GM12878 (cell line): ENCODE data around the gene ADAM33.

ENCODE experiments used
- CEBPB ChIP-seq, 2 experiments: fragments of 150-350 bp in 1 of 2; IDR thresholded peaks; 2 replicates each; pipeline ENCODE4 v1.6.1; 2012 to 2014; ENCODE audit warnings: low read depth in 2 of 2, low read length in 2 of 2, borderline replicate concordance in 1 of 2, inconsistent platforms in 1 of 2
- POLR2AphosphoS5 ChIP-seq: IDR thresholded peaks from 2 replicates; pipeline ENCODE4 v1.6.1; 2011; ENCODE audit warnings: mild to moderate bottlenecking, low read length, inconsistent platforms
- TCF12 ChIP-seq: IDR thresholded peaks from 2 replicates; pipeline ENCODE4 v1.6.1; 2011; ENCODE audit warnings: low read depth, mild to moderate bottlenecking, low read length
- TF ChIP-seq, protein P1 (sequence below): fragments of 450-650 bp; IDR thresholded peaks from 2 replicates; pipeline ENCODE4 v1.6.1; 2016; ENCODE audit warnings: mild to moderate bottlenecking
- TF ChIP-seq, protein P2 (sequence below): IDR thresholded peaks from 2 replicates; pipeline ENCODE4 v1.6.1; 2012; ENCODE audit warnings: low read depth, low read length, improper control_type of control experiment

DNA sequence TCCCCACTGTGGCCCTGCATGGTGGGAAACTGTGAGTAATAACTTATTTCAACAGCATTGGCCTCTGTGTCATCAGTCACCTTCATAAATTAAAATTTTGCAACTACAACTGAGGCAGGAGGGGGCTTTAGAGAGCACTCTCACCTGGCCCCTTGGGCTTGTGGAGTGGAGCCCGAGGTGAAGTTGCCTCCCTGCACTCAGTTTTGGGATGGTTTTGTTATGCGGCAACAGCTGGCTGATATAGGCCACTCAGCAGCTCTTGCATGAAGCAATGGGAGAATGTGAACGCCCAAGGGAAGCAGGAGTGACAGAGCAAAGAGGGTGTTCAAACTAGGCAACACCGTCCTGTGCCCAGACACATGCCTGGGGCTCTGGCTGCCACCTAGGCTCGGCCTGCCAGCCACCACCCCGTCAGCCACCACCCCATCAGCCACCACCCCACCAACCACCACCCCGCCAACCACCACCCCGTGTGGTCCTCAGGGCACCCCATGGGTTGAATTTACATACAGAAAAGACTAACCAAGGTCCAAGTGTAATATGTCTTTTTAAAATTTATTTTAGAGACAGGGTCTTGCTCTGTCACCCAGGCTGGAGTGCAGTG lies 14.3 kb downstream of the ADAM33 start:
- TF ChIP-seq CEBPB (IDR thresholded peaks at IDR 0.05; ENCODE audit: borderline replicate concordance in 1 of 2, low read depth in 2 of 2, low read length in 2 of 2), result no peak
- TF ChIP-seq, protein P1, sequence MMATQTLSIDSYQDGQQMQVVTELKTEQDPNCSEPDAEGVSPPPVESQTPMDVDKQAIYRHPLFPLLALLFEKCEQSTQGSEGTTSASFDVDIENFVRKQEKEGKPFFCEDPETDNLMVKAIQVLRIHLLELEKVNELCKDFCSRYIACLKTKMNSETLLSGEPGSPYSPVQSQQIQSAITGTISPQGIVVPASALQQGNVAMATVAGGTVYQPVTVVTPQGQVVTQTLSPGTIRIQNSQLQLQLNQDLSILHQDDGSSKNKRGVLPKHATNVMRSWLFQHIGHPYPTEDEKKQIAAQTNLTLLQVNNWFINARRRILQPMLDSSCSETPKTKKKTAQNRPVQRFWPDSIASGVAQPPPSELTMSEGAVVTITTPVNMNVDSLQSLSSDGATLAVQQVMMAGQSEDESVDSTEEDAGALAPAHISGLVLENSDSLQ, result no peak
- TF ChIP-seq TCF12, result no peak
- TF ChIP-seq, protein P2, sequence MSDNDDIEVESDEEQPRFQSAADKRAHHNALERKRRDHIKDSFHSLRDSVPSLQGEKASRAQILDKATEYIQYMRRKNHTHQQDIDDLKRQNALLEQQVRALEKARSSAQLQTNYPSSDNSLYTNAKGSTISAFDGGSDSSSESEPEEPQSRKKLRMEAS, result no peak
- TF ChIP-seq POLR2AphosphoS5, result no peak
